Activated effector memory CD4-positive, alpha-beta T cell treated with Interleukin-2 at 50 U/mL for 16 hours (primary cell): Measurements from ENCODE around the gene PTPN1.

ENCODE experiments used
- DNase-seq: peaks from one replicate; pipeline ENCODE4 v3.0.0-alpha.2; 2020

Gene PTPN1

GRCh38 chr20:50514750-50515149 is 4.6 kb downstream of the PTPN1 start:
- DNase-seq, result no peak

DNA sequence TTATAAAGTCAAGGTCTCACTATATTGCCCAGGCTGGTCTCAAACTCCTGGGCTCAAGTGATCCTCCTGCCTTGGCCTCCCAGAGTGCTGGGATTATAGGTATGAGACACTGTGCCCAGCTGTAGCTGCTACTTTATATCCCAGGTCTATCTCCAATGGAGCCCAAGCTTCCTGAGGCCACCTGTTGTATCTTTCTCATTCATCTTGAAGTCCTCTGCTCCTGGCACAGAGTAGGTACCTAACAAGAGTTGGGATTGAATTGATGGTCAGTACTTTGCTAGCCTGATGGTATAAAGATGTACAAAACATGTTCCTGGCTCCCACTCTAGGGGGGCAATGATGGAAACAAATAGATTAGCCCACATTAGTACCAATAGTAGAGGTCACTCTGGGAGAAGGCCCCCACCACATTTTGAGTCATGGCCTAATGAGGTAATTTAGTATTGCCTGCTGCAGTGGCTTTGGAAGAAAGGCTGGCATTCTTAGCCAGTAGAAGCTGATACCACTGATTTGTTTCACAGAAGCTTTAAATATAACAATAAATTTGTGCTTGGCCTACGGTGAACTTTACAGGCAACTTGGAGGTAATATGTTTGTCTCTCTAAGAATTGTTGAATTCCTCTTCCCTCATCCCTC is 5.4 kb downstream of the PTPN1 start:
- no peak for DNase-seq

- DNase-seq, result no peak
Observed at GRCh38 chr20:50516180-50516934, 6.2 kb downstream of the PTPN1 start.

- no peak for DNase-seq
Observed at GRCh38 chr20:50516935-50517816, 7.0 kb downstream of the PTPN1 start.

- DNase-seq, result no peak
Observed at GRCh38 chr20:50517817-50518154, 7.6 kb downstream of the PTPN1 start.

DNA sequence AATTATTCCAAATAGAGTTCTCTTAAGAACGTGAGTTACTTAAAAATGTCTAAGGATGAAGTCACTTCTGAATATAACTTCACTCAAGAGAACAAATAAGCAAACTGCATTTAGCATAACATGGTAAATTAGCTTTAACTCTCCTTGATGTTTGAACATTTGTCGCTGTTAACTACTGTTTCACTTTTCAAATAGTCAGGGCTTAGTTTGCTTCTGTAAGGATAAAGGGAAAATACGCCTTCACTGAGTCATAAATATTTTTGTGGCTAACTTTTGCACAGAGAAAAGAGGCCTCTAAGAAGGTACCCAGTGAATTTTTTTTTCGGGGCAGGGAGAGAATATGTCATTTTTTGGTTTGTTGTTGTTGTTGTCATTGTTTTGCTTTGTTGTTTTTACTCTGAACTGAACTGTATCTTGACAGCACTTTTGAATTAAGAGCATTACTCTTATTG is 8.1 kb downstream of the PTPN1 start:
- no peak for DNase-seq

DNA sequence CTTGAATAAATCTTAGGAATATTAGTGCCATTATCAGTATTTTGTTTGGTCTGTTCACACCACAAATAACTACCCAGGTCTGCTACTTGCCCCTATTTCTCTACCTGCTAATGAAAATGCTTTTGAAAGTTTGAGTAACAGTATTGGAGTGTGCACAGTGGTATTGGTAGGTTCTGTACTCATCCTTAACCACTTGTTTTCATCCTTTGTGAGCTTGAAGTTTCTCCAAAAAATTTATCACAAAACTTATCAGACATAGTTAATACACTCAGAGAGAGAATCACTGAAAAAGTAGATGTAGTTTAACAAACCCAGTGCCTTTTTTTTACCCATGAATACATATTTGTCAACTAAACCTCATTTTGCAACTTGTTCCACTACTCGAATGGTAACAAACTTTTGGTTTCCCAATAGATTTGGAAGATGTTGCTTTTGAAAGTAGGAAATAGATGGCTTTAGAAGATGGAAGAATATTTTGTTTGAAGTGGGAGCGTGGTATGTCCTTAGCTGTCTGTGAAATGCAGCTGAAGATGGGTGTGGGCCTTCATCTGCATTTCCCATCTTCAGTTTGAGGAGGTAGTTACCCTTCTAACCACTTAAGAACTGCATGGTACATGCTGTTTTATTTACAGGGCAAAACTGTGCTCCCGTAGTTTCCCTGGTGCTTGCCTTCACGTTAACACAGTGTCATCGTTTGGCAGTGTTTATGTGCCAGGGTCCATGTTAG is 9.0 kb downstream of the PTPN1 start:
- no peak for DNase-seq

GRCh38 chr20:50520222-50520880 is 10.2 kb downstream of the PTPN1 start:
- DNase-seq, result no peak

DNA sequence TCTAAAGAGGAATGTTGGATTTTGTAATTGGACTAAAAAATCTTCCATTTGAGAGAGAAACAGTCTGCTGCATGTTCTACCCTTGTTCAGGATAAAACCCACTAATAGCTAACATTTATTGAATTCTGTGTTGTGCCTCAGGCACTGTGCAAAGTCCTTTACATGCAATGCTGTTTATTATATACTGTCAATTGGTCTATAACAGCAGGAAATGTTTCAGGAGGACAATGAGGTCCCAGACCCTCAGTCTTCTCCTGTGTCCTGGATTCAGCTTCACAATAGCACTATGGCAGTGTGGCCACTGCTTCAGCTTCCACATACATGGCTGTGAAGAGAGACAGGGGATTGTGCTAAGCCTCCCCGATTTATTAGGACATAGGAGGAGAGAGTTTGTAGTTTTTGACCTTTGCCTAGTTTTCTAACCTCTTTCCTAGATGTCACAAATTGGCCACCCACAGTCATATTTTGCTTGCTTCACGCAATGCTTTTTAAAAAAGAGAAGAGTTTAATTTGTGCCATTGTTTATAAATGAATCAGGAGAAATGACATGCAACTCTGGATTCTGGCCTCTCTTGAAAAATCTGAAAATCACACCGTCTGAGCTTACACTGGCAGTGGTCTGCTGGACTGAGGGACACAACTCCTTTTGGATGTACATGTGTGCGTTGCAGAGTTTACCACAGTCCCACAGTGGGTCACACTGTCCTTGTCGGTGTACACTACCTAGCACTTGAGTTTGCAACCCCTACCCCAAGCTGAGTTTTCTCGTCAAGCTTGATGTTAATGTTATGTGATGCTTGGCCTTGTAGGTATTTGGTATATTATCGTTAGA is 11.3 kb downstream of the PTPN1 start:
- no peak for DNase-seq

DNA sequence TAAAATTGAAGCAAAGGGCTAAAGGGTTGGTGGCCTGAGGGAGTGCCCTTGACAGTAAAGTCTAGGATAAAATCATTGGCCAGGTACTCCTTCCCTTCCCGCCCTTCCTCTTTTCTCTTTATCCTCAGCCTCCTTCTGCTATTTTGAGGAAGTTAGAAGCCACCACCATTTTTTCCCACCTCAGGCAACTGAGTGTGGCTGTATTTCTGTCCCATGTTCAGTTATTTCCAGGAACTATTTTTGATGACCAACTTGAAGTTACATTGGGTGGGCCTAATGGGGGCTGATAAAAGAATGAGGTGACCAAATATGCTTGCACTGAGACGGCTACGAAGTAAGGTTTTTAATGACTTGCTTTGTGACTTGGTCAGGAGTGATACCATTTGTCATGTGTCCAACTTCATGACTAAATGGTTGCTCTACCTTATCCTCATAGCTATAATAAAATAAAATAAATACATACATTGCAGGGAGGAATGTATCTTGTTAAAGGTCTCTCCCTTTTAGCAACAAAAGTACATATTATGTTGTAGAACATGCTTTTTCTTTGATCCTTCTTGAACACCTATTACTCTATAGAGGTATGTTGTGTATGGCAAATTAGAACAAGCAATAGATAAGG is 12.0 kb downstream of the PTPN1 start:
- no peak for DNase-seq

- no peak for DNase-seq
Observed at GRCh38 chr20:50523552-50524167, 13.5 kb downstream of the PTPN1 start.

- no peak for DNase-seq
Observed at GRCh38 chr20:50525681-50526080, 15.5 kb downstream of the PTPN1 start.

DNA sequence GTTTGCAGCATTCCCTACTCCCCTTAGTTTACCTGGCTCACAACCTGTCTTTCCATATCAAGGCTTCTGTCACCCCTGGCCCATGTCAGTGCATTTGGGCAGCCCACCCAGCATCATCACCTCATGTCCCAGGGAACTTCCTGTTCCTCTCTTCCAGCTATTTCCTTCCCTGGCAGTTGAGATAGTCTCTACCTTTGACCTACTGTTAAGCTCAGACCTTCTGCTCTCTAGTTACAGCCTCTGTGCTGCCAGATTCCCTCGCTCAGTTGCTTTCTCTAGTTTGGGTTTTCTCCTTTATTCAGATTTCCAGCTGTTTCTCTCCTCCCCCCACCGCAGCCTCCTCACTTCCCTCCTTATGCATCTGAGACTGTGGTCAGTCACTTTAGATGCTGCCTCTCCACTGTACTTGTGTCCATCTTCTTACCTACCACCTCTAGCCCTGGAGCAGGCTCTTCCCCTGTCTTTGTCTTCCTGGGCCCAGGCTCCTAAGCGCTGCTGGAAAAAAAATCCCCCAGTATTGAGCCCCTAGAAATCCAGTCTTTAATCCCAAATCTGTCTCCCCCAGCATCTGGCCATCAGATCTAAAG is 16.3 kb downstream of the PTPN1 start:
- DNase-seq, result no peak

GRCh38 chr20:50527068-50527605 is 17.0 kb downstream of the PTPN1 start:
- no peak for DNase-seq

DNA sequence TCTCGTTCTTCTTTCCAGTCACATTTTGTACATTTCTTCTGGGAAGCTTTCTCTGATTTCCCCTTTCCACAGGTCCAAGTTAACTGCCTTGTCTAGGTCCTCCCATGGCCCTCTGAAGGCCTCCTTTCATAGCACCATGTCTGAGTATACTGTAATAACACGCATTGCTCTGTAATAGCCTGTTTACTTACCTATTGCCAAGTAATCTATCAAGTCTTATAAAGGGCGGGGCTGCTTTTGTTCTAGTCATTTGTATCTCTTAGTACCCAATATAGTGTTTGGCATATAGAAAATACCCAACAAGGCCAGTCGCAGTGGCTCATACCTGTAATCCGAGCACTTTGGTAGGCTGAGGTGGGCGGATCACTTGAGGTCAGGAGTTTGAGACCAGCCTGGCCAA is 17.9 kb downstream of the PTPN1 start:
- DNase-seq, result no peak

DNA sequence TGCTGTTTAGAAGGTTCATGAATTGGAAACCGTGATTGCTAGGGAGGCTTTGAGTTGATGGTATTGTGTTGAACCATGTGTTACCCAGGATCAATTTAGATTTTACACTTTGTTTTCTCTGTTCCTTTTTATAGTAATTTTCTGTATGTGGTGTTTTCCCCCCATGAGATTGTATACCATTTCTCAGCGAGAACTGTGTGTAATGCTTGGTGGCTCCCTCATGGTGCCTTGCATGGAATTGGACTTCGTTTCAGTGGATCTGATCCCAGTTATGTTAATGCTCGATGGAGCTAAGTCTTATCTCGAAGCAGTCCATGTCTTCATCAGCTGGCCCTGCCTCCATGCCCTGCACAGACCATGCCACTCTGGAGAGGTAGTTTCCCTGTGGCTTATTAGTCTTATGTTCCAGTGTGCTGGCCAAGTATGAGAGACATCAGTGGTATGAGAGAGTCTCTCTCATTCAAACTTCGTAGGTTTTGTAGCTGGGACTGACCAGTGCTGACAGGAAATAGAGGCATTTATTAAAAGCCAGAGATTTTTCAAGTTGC is 18.7 kb downstream of the PTPN1 start:
- DNase-seq, result no peak

DNA sequence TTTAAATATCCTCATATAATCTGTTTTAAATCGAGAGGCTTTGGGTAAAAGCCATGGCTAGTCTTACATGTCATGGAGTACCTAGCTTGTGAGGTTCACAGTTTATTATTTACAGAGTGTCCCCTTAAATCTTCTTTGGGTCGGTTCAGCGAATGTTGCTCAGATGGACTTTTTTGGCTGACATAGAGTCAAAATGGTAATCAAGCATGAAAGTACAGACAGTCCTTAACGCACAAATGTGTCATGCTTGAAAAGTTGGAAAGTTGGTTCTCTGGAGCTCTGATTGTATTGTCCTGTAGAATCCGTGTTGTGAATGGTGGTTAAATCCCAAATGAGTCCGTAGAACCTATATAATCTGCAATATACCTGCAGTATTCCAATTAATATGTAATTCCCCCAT is 22.0 kb downstream of the PTPN1 start:
- DNase-seq, result no peak

- no peak for DNase-seq
Observed at GRCh38 chr20:50533061-50533460, 22.9 kb downstream of the PTPN1 start.

DNA sequence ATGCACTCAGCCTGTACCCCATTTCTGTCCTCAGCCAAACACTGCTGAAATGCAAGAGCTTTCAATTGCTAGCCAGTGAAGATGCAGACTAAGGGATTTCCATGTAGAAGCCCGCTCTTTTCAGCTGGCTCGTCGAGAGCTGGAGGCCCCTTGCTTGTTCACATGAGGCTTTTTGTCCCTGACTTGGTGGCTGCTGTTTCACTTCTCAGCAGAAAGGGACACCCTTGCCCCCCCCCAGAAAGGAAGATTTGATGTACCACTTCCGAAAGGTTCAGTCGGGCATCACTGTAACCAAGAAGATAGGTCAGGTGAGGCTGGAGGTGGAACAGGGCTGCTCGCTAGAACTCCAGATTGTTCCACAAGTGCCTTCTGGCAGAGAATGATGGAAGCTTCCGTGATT is 23.3 kb downstream of the PTPN1 start:
- no peak for DNase-seq

DNA sequence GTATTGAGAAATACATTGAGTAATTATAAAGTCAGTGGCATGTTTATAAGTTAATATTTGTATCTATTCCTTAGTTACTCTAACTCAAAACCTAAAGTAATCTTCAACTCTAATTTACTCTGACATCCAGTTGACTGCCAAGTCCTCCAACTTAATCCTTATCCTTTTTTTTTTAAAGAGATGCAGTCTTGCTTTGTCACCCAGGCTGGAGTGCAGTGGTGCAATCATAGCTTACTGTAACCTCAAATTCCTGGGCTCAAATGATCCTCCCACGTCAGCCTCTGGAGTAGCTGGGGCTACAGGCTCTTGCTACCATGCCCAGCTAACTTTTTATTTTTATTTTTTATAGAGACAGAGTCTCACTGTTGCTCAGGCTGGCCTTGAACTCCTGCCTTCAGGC is 24.4 kb downstream of the PTPN1 start:
- no peak for DNase-seq
